Subcutaneous adipose tissue (tissue), 4 donors: ENCODE results near the gene GAL3ST3. TPM values are rescaled to one million over a fixed set of nuclear protein-coding genes. Genes with fewer than 3 reads are reported as not detected.

ENCODE experiments used
- CTCF ChIP-seq: fragments of 450-650 bp; IDR thresholded peaks from one replicate; pipeline ENCODE4 v1.5.1; 2016; ENCODE audit warnings: low read depth, mild to moderate bottlenecking, control low read depth, antibody characterized with exemption, moderate library complexity
- total RNA-seq, 4 donors: library from RNA; depleted of rRNA; stranded (reverse); fragments of >200 nt; gene quantifications; one replicate each; pipeline ENCODE4 v1.1.0, GENCODE V29; 2016

GAL3ST3 gene
- under 1 TPM in 1 of 4 donors, not detected in 3; 0.38 TPM for total RNA-seq

GRCh38 chr11:66048547-66049323 lies at the start of gene GAL3ST3:
Gene GAL3ST3 (minus strand): TSS chr11:66049161. CDS start chr11:66045415, 3,746 bp downstream.
- no peak for TF ChIP-seq CTCF

GRCh38 chr11:66090288-66090687 lies 41.3 kb upstream of the GAL3ST3 start:
- TF ChIP-seq CTCF = no peak

- no peak for TF ChIP-seq CTCF
Observed at GRCh38 chr11:66089067-66089466, 40.1 kb upstream of the GAL3ST3 start.

- TF ChIP-seq CTCF = no peak
Observed at GRCh38 chr11:66087148-66087908, 38.4 kb upstream of the GAL3ST3 start.

- no peak for TF ChIP-seq CTCF
Observed at GRCh38 chr11:66084821-66085475, 36.0 kb upstream of the GAL3ST3 start.

GRCh38 chr11:66083767-66084166 lies 34.8 kb upstream of the GAL3ST3 start:
- no peak for TF ChIP-seq CTCF
